Stomach smooth muscle (tissue), 2 donors: Measurements from ENCODE around the gene MARS1.

Experiments used
- H3K27ac ChIP-seq: one replicate; pipeline ENCODE4 v1.7.0; 2013; ENCODE audit warnings: mild to moderate bottlenecking, low read length, inconsistent platforms
- H3K27me3 ChIP-seq, 2 donors: one replicate each; pipeline ENCODE4 v1.7.0; 2013; ENCODE audit warnings: low read length in 2 of 2; ENCODE audit not compliant: insufficient read depth in 2 of 2, control insufficient read depth in 1 of 2
- H3K36me3 ChIP-seq, 2 donors: one replicate each; pipeline ENCODE4 v1.7.0; 2013; ENCODE audit warnings: low read length in 2 of 2; ENCODE audit not compliant: control insufficient read depth in 2 of 2, insufficient read depth in 2 of 2
- H3K4me1 ChIP-seq: one replicate; pipeline ENCODE4 v1.7.0; 2013; ENCODE audit warnings: low read length; ENCODE audit not compliant: control insufficient read depth, insufficient read depth
- H3K4me3 ChIP-seq, 2 donors: one replicate each; pipeline ENCODE4 v1.7.0; 2013; ENCODE audit warnings: low read length in 2 of 2
- H3K9ac ChIP-seq, 2 donors: one replicate each; pipeline ENCODE4 v1.7.0; 2013; ENCODE audit warnings: low read length in 2 of 2, mild to moderate bottlenecking in 1 of 2
- H3K9me3 ChIP-seq, 2 donors: one replicate each; pipeline ENCODE4 v1.7.0; 2013; ENCODE audit warnings: low read length in 2 of 2; ENCODE audit not compliant: control insufficient read depth in 2 of 2
- donor health status: healthy.
- donor health status: Pancreatic carcinoma.

MARS1 gene

GRCh38 chr12:57564178-57564740 is 76.4 kb downstream of the MARS1 start:
- H3K9ac ChIP-seq: no peak overlapping the region
- no peak overlapping the region for H3K27ac ChIP-seq
- H3K27me3 ChIP-seq: peaks cover 0 to 2% of the 10 kb centered on the region in 2 donors
- H3K9me3 ChIP-seq: no peaks in the 10 kb centered on the region
- H3K36me3 ChIP-seq: no peaks in the 10 kb centered on the region
- no peaks in the 10 kb centered on the region for H3K4me1 ChIP-seq
- no peak overlapping the region for H3K4me3 ChIP-seq
